GM21825 (cell line): ENCODE data around the gene FXYD7.
"Not testable (repeated sequence)": the region's sequence is repeated elsewhere in the genome, so short reads cannot be mapped to it uniquely, and the experiment has no call there.

Source experiments
- ATAC-seq: cut with Tn5 transposase; IDR thresholded peaks from one replicate; pipeline ENCODE4 v1.9.1; 2021; ENCODE audit warnings: mild to moderate bottlenecking, moderate library complexity; ENCODE audit not compliant: unreplicated experiment

The FXYD7 gene

DNA sequence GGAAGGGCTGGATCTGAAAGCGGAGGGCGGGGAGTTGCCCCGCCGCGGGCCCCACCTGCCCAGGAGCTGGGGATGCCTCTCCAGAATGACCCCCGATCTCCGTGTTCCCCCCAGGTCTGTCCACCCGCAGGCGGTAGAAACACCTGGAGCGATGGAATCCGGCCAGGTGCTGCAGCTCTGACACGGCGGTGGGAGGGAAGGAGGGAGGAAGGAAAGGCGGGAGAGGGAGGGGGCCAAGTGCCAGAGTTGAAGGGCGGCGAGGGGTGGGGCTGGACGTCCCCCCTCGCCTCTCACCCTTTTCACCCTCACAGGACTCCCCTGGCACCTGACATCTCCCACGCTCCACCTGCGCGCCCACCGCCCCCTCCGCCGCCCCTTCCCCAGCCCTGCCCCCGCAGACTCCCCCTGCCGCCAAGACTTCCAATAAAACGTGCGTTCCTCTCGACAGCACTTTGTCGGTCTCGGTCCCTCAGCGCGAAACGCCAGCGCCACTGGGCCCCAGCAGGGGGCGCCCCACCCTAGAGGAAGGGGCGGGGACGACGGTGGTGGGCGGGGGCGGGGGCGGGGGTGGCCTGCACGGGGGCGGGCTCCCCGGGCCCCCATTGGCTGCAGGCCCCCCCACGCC is 337 bp upstream of the FXYD7 start:
- ATAC-seq: no peak

DNA sequence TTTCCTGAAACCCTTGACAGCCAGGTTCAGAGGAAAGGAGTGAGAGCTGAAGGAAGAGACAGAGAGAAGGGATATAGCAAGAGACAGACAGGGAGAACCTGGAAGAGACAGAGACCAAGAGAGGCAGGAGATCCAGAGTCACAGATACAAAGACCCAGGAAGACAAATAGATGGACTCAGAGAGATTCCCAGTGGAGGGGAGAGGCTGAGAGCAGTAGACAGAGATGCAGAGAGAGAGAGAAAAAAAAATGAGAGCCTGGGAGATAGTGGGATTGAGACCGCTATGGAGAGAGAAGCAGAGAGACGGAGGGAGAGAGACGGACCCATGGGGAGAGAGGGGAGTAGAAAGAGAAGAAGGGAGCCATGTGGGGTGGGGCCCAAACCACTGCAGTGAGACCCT is 763 bp downstream of the FXYD7 start:
- no peak for ATAC-seq

DNA sequence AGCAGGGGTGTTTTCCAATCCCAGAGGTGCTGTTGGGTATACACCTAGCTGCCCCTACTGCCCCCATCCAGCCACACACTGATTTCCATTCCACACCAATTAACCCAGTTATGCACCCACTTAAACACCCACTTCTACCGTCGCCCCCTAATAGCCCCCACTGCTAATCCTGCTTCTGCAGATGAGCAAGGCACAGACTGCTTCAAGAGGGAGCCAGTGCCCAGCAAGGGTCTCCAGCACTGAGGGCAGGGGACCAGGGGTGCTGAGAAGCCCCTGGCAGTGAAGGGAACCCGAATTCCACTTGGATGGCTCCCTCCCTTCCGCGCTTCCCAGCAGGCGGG is 1.2 kb downstream of the FXYD7 start:
- ATAC-seq: no peak

DNA sequence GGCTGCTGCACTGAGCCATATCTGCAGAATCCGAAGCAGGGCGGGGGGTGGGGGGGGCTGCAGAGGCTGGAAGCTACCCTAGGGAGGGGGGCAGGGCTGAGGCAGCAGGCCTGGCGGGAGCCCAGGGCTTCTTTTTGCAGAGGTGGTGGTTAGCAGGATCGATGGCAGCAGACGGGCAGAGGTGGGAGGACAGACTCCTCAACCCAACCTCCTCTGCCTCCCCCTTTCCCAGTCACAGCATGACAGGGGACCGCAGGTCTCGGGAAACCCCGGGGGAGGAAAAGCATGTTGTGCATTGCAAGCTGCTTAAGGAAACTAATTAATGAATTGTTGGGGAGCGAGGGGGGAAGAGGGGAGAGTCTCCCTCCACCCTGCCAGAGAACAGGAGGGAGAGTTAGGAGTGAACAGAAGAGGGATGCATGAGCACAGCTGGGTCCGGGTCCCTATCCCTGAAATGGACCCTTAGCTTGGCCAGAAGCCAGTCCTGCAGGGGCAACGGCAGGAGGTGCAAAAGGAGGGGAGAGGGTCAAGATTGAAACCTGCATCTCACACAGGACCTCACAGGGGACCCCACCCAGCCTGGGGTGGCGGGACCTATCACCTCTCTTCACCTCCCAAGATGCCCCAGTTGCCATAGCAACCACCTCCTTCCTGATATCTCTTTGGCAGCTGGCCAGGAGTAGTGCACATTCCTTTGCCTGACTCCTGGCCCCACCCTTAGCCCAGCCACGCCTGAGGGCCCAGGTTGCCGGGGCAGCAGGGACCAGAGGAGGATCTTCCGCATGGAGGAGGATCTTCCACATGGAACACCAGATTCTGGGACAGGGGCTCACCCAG is 1.8 kb downstream of the FXYD7 start:
- no peak for ATAC-seq

DNA sequence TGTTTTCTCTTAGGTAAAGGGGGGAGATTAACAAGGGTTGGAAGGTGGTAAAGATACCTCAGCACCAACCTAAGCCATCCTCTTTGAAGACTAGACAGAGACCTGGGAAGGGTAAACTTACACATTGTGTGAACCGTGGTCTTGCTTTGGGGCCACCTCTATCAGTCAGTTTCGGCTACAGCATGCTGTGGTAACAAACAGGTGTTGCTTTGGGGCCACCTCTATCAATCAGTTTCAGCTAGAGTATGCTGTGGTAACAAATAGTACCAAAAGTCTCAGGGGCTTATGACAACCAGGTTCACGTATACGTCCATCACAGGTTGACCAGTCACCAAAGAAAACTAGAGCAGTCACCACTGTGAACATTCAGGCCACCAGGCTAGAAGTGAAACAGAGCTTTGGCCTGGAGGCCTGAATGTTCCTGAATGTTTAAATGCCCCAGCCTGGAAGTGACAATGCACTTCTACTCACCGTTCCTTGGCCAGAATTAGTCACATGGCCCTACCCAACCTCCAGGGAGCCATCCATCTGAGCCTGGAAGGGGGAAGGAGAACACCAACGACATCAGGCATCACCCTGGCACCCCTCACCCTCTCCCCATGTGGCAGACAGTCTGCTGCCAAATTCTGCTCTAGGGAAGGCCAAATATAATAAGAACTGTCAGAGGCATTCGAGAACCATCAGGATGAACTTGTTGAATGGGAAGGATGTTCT is 3.8 kb downstream of the FXYD7 start:
- no peak for ATAC-seq

DNA sequence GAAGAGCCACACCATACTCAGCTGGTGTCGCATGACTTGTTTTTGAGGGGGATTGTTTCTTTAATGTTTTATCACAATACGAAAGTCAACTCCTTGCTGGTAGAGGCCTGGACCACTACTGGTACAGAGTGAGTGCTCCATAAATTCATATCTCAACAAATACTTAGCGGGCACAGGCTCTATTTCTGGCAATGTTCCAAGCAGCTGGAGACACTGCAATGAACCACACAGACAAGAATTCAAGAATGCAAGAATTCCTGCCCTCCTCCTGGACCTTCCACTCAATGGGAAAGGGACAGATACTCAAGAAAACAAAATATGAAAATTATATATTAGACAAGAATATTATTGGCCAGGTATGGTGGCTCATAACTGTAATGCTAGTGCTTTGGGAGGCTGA is 6.4 kb downstream of the FXYD7 start:
- no peak for ATAC-seq

DNA sequence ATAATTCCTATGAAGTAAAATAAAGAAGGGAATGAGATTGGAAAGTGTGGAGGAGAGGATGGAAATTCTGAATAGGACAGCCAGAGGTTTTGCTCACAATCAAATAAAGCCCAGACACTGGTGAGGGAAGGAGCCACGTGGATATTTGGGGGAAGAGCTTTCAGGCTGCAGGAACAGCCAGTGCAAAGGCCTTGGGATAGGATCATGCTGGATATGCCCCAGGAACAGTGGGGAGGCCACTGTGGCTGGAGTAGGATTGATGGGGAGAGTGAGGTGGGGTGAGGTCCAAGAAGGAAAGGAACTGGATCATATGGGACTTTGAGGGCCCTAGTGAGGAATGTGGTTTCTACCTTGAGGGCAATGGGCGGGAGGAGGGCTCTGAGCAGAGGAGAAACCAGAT is 7.4 kb downstream of the FXYD7 start:
- ATAC-seq: no peak

DNA sequence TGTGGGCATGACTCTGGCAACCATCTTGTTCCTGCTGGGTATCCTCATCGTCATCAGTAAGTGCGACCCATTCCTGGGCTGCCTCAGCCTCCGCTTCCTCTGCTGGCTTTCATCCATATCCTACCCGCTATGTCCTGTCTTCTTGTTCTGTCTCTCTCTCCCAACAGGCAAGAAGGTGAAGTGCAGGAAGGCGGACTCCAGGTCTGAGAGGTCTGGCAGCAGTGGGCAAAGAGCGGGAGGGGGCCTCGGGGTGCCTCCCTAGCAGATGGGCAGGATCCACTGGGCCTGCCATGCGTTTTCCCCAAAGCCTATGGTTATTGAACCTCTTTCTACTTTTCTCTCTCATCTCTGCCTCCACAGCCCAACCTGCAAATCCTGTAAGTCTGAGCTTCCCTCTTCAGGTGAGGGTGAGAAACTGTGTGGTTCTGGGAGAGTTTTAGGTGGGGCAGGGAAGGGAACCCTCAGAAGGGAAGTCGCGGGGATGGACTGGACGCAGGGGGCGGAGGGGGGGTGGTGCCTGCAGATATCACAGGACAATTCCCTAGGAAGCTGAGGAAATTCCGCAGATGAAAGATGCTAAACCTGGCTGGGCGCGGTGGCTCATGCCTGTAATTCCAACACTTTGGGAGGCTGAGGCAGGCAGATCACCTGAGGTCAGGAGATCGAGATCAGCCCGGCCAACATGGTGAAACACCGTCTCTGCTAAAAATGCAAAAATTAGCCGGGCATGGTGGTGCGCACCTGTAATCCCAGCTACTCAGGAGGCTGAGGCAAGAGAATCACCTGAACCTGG is 8.4 kb downstream of the FXYD7 start:
- no peak for ATAC-seq

DNA sequence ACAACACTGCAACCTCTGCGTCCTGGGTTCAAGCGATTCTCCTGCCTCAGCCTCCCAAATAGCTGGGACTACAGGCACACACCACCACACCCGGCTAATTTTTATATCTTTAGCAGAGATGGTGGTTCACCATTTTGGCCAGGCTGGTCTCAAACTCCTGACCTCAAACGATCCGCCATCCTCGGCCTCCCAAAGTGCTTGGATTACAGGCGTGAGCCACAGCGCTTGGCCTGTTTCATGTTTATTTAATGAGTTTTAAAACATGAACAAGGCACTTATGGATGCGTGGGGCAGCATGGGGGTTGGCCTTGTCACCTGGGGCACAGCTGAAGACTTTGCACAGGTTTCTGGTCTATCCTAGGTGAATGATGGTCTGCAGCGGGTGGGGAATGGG is 10.1 kb downstream of the FXYD7 start:
- not testable (repeated sequence) for ATAC-seq

DNA sequence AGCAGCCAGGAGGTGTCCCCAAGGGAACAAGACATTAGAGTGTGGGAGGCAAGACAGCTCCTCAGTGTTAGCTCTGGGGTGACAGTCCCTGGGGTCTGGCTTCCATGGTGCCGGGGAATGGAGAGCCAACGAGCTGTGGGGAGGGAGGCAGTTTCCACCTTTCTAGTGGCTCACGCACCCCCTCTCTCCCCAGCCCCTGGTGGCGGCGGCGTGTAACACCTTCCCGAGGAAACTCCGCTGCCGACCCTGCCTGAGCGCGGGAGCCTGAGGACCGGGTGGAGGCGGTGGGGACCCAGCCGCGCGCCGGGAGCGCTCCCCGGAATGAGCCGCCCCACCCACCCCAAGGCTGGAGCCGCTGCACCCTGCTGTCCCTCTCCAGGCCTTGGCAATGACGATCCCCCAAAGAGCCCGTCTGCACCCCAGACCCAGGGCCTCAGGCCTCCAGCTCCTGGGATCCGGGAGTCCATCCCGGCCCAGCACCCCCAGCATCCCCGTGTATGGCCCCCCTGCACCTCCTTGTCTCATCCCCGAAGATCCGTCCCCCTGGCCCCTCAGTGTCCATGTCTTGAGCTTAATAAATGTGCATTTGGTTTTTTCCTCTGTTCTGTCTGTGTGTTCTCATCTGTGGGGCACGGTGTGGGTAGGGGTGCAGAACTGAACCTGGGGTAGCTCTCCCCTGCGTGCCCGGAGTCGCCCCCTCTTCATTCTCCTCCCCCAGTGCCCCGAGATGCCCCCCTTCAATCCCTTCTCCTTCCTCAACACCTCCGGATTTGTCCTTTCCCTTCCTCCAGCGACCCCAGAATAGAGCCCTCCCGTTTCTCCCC is 10.9 kb downstream of the FXYD7 start:
- ATAC-seq: peak; percentile 45

DNA sequence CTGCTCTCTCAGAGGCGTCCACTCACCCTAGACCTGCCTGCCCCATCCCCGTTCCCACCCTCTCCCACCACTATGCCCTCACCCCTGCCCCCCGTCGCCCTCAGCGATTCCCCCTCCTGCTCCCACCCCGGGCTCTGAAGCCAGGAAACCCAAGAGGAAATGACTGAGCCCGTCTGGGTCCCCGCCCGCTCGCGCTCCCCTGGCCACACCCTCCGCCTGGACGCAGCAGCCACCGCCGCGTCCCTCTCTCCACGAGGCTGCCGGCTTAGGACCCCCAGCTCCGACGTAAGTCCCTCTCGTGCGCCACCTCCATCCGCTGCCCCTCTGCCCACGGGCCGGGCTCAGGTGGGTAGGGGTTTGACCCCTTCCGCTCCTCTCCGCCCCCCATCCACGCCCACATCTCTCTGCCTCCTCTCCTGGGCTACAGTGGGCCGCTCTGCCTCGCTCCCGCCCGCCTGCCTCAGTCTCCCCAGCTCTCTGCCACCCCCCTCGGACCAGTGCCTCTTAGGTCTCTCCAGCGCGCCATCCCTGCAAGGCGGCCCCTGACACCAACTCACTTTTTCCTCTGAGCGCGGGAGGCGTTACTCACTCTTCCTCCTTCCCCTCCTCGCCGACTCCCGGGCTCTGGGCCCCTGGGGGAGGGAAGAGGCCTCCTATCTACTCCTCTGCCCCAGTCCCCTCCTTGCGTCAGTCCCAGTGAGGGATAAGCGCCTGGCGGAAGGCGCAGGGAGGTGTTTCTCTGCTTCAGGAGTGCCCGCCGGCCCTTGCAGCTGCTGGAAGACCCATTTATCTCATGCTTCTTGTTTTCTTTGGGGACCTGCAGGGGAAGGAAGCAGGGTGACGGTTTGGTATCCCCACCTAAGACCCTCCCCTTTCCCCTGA is 11.7 kb downstream of the FXYD7 start, which contains the start of gene FXYD5:
Gene FXYD5, plus strand, starts transcription at position 211 of the 882 bp plus-strand sequence. CDS start 816 bp downstream, outside the sequence.
- ATAC-seq: peak; percentile 30

DNA sequence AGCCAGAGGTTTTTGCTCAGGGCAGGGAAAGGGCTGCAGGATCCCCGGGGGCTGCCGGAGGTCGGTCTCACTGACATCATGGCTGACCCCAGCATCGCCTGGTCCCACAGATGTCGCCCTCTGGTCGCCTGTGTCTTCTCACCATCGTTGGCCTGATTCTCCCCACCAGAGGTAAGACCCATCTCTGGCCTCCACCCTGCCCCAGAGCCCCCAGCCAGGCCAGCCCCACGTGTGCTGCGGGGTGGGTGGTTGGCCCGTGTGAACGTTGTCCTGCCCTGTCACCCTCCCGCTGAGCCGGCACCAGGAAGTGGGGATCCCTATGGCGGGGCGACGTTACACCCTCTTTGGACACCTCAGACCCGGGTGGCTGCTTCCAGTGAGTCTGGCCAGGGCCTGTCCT is 12.4 kb downstream of the FXYD7 start:
- peak; percentile 26 for ATAC-seq

DNA sequence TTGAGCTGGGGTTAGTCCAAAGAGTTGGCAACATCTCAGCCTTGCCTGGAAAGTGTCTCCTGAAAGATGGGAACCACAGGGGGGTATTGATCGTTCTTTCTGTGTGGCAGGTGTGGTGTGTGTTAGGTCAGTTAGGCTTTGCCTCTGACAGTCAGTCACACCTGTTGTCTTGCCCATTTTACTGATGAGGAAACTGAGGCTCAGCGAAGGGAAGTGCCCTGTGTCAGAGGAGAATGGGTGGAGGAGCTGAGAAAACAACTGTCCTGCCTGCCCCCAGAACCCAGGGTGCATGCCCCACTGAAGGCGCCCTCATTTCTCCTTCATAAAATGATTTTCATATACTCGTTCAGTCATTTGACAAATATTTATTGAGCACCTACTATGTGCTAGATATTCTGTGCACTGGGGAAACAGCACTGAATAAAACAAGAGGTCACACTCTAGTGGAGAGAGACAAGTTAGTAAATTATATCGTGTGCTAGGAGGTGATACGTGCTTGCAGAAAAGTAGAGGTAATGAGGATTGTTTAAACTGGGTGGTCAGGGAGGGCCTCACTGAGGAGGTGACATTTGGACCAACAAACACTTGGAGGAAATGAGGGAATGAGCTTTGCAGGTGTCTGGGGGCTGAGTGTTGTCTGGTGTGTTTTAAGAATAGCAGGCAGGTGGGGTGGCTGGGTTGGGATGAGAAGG is 13.1 kb downstream of the FXYD7 start:
- no peak for ATAC-seq

DNA sequence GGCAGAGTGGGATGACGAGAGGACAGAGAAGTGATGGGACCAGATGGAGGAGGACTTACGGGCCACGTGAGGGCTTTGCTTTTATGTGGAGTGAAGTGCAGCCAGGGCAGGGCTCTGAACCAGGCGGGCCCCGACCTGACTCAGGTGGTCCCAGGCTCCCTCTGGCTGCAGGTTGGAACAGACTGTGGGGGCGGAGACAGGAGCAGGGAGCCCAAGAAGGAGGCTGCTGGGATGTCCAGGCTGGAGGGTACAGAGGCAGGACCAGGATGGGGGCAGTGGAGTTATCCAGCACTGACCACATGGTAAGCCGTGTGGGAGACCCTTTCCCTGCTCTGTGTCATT is 13.6 kb downstream of the FXYD7 start:
- no peak for ATAC-seq

DNA sequence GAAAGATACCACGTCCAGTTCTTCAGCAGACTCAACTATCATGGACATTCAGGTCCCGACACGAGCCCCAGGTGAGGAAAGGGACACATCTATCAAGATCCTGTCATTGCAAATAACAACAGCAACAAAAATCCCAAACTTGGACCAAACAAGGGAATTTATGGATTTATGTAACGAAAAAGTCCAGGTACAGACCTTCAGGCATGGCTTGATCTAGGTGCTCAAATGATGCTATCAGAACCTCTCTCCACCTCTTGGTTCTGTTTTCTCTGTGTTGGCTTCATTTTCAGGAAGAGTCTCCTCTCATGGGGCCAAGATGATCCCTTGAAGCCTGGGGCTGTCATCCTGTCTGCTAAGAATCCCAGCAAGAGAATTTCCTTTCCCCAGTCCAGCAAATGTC is 14.4 kb downstream of the FXYD7 start:
- no peak for ATAC-seq

DNA sequence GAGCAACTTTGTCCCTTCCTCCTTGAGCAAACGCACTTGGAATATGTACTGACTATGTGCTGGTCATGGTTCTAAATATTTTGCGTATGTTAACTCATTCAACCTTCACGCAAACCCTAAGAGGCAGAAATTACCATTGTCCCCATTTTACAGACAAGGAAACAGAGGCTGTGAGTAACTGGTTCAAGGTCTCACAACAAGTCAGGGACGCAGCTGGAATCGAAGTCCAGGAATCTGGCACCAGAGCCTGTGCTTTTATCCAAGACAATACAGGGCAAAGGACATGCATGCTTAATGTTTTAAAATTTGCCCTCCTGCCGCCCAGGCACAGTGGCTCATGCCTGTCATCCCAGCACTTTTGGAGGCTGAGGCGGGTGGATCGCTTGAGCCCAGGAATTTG is 16.6 kb downstream of the FXYD7 start:
- no peak for ATAC-seq

DNA sequence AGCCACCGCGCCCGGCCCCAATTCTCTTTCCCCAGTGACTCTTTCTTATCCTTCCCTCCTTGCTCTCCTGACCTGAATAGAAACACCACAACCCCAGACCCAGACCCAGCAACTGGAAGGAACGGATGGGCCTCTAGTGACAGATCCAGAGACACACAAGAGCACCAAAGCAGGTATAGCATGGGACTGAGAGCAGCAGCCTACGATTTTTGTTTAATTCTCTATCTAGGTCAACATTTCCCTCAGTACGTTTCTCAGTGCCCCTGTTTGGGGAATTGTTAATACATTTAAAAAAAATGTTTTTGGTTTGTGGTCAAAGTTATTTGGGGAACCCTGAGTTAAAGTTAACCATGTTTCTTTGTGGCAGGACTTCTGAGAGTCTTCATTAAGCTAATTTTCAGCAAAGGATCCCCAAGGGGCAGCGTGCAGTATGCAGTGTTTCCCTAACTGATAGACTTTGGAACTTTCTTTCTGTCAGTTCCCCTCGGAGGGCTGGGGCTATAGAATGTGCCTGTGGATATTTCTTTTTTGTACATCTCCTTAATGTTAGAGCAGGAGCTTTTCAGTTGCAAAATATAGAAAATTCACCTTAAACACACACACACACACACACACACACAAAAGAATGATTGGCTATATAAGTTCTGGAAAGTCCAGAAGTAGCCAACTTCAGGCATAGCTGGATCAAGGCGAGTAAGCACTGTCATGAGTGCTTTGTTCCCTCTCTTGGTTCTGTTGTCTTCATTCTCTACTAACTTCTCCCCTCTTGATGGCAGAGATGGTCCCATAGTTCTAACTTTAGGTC is 17.8 kb downstream of the FXYD7 start:
- ATAC-seq: no peak

DNA sequence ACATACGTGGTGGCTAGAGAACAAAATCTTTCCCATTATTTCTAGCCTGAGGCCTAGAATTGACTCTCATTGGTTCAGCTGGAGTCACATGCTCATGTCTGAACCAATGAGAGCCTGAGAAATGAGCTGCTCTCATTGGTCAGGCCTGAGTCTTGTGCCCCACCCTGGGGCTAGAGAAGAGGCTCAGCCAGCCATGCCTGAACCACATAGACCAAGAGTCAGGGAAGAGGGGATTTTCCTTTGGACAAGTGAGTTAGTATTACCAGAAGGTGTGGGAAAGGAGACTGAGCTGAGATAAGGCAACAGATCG is 18.3 kb downstream of the FXYD7 start:
- ATAC-seq: no peak
